ENCODE data around the gene NECAB3. TPM values are rescaled to one million over a fixed set of nuclear protein-coding genes. Genes with fewer than 3 reads are reported as not detected.

The NECAB3 gene
- total RNA-seq, 1 experiment from 2014 or later: 43.5 TPM

DNA sequence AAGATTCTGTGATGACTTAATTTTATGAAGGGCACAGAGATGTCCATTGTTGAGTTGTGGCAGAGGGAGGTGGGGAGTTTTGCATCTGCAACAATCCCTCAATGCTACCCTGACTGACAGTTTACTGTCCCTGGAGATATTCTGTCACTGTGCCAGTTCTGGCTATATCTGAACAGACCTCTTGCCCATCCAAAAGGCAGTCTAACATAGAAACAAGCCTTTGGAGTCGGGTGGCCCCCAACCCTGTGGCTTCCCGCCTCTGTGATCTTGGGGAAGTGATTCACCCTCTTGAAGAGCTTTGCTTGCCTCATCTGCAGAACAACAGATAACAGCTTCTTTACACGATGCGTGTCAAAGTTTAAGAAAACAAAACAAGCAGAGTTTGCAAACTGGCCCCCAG, 15.7 kb upstream of the NECAB3 start:
- Histone ChIP-seq H3K9me3 (ENCODE audit: low read length) (no peaks in the 10 kb centered on the region), H3K4me2 (ENCODE audit: low read length) (no peak overlapping the region), H2AFZ (ENCODE audit: low read length) (no peak overlapping the region), H3K79me2 (ENCODE audit: low read length) (peaks cover 7% of the 10 kb centered on the region), H3K9me2 (replicated peaks; ENCODE audit: low read length) (no peaks in the 10 kb centered on the region), H3K4me3 (ENCODE audit: low read length) (no peak overlapping the region), H3K4me1 (ENCODE audit: insufficient read depth, low read length) (peaks cover 11% of the 10 kb centered on the region), H3K27me3 (ENCODE audit: low read length) (no peaks in the 10 kb centered on the region), H3K36me3 (ENCODE audit: low read depth, low read length) (no peaks in the 10 kb centered on the region), H3K27ac (ENCODE audit: low read length) (no peak overlapping the region), H3F3A (ENCODE audit: low read length, unreplicated experiment) (no peaks in the 10 kb centered on the region), H4K20me1 (ENCODE audit: low read length) (peaks cover under 1% of the 10 kb centered on the region; the same call in 1 of the 2 replicates), H3K9ac (ENCODE audit: low read length) (no peak overlapping the region)
- no peak for ATAC-seq
- TF ChIP-seq CTCF (conservative IDR thresholded peaks at IDR 0.05; ENCODE audit: low read depth, low read length): no peak
- TF ChIP-seq EZH2 (IDR thresholded peaks at IDR 0.05; ENCODE audit: low read length, unreplicated experiment): no peak
- no peak for TF ChIP-seq EZH2phosphoT487 (IDR thresholded peaks at IDR 0.05; ENCODE audit: borderline replicate concordance, low read length)
- peak; percentile 18 for DNase-seq
- CTCF ChIA-PET: no interaction called here
- POLR2A ChIA-PET (ENCODE audit: unreplicated experiment): no interaction called here
- intact Hi-C loops (cut with micrococcal nuclease): loop anchor here (10.0 kb wide), 1 partner anchor 95 kb away; no protein-coding TSS in a partner anchor
- no TSS peak for BruUV-seq (replicated peaks)

DNA sequence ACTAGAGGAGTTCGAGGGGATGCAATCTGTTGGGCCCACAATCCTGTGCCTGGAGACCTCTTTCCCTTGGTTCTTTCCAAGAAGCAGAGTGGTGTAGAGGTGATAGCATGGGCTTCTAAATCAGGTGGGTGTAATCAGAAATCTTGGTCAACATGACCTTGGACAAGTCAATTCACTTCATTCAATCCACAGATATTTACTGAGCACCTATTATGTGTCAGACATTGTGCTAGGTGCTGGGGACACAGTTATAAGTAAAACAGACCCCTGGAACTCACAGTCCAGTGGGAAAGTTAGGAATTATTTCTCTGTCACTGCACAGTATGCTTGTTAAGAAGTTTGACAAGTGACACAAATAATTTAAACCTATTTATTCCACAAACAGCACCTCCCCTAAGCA, 15.3 kb upstream of the NECAB3 start:
- Histone ChIP-seq H3F3A (ENCODE audit: low read length, unreplicated experiment) (no peaks in the 10 kb centered on the region), H3K27ac (ENCODE audit: low read length) (no peak overlapping the region), H3K36me3 (ENCODE audit: low read depth, low read length) (no peaks in the 10 kb centered on the region), H3K27me3 (ENCODE audit: low read length) (no peaks in the 10 kb centered on the region), H3K9me2 (replicated peaks; ENCODE audit: low read length) (no peaks in the 10 kb centered on the region), H2AFZ (ENCODE audit: low read length) (no peak overlapping the region), H3K4me2 (ENCODE audit: low read length) (no peak overlapping the region), H3K9me3 (ENCODE audit: low read length) (no peaks in the 10 kb centered on the region), H4K20me1 (ENCODE audit: low read length) (peaks cover 5% of the 10 kb centered on the region), H3K4me1 (ENCODE audit: insufficient read depth, low read length) (peaks cover 15% of the 10 kb centered on the region), H3K4me3 (ENCODE audit: low read length) (no peak overlapping the region), H3K79me2 (ENCODE audit: low read length) (peaks cover 12% of the 10 kb centered on the region), H3K9ac (ENCODE audit: low read length) (no peak overlapping the region)
- TF ChIP-seq CTCF (conservative IDR thresholded peaks at IDR 0.05; ENCODE audit: low read depth, low read length) (no peak), EZH2 (IDR thresholded peaks at IDR 0.05; ENCODE audit: low read length, unreplicated experiment) (no peak), EZH2phosphoT487 (IDR thresholded peaks at IDR 0.05; ENCODE audit: borderline replicate concordance, low read length) (no peak)
- ChIA-PET POLR2A (ENCODE audit: unreplicated experiment) (no interaction called here), CTCF (no interaction called here)
- no peak for ATAC-seq
- intact Hi-C loops (cut with micrococcal nuclease): loop anchor here (10.0 kb wide), 1 partner anchor 95 kb away; no protein-coding TSS in a partner anchor
- no TSS peak for BruUV-seq (replicated peaks)
- no peak for DNase-seq

GRCh38 chr20:33688938-33689424, 14.8 kb upstream of the NECAB3 start:
- DNase-seq (no peak), ATAC-seq (no peak)
- no peak overlapping the region for H3K27ac ChIP-seq (ENCODE audit: low read length)
- ChIA-PET POLR2A (ENCODE audit: unreplicated experiment) (no interaction called here), CTCF (no interaction called here)
- H3F3A ChIP-seq (ENCODE audit: low read length, unreplicated experiment): no peaks in the 10 kb centered on the region
- intact Hi-C loops (cut with micrococcal nuclease): loop anchor here (10.0 kb wide), 1 partner anchor 96 kb away; no protein-coding TSS in a partner anchor
- no peaks in the 10 kb centered on the region for H3K36me3 ChIP-seq (ENCODE audit: low read depth, low read length)
- BruUV-seq (replicated peaks): no TSS peak
- no peak for TF ChIP-seq EZH2 (IDR thresholded peaks at IDR 0.05; ENCODE audit: low read length, unreplicated experiment)
- TF ChIP-seq EZH2phosphoT487 (IDR thresholded peaks at IDR 0.05; ENCODE audit: borderline replicate concordance, low read length): no peak
- TF ChIP-seq CTCF (conservative IDR thresholded peaks at IDR 0.05; ENCODE audit: low read depth, low read length): no peak
- H2AFZ ChIP-seq (ENCODE audit: low read length): no peak overlapping the region
- H3K4me2 ChIP-seq (ENCODE audit: low read length): no peak overlapping the region
- no peak overlapping the region for H3K4me3 ChIP-seq (ENCODE audit: low read length)
- no peak overlapping the region for H3K9ac ChIP-seq (ENCODE audit: low read length)
- no peaks in the 10 kb centered on the region for H3K27me3 ChIP-seq (ENCODE audit: low read length)
- H3K79me2 ChIP-seq (ENCODE audit: low read length): peaks cover 17% of the 10 kb centered on the region
- H3K9me3 ChIP-seq (ENCODE audit: low read length): no peaks in the 10 kb centered on the region
- H3K4me1 ChIP-seq (ENCODE audit: insufficient read depth, low read length): peaks cover 18% of the 10 kb centered on the region
- no peaks in the 10 kb centered on the region for H3K9me2 ChIP-seq (replicated peaks; ENCODE audit: low read length)
- peaks cover 10% of the 10 kb centered on the region for H4K20me1 ChIP-seq (ENCODE audit: low read length)
